ENCODE data around the gene CDH4.

CDH4 gene

DNA sequence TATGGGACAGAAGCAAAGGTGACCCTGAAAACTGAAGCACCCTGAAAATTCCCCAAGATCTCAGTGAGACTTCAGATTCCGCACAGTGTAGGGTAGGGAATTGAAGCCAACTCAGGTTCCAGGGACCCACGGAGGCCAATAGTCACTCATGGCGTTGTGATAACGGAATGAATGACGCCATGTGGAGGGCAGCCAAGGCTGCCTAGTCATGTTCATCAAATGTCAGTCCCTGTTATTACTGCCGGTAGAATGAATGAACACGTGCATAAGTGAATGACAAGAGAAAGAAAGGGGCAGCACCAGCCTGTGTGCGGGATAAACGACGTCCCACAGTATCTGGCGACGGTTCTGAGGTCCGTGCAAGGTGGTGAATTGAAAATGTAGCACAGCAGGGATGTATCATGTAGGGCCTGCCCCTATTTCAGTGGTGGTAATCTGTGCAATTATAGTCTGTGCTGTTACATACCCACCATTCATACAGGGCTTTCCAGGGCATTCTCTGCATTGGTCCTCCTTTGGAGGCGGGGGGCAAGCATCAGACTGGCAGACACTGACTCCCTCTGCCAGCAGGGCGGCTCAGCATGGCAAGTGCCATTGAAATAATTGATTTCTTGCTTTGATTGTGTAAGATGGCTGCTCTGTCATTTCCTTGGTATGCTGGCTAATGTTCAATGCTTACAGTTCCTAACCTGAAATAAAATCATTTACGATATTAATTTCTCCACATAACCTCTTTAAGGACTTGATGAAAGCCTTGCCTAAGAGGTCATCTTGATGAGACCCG, 386.9 kb downstream of the CDH4 start:
- peak; percentile 44 for DNase-seq

DNA sequence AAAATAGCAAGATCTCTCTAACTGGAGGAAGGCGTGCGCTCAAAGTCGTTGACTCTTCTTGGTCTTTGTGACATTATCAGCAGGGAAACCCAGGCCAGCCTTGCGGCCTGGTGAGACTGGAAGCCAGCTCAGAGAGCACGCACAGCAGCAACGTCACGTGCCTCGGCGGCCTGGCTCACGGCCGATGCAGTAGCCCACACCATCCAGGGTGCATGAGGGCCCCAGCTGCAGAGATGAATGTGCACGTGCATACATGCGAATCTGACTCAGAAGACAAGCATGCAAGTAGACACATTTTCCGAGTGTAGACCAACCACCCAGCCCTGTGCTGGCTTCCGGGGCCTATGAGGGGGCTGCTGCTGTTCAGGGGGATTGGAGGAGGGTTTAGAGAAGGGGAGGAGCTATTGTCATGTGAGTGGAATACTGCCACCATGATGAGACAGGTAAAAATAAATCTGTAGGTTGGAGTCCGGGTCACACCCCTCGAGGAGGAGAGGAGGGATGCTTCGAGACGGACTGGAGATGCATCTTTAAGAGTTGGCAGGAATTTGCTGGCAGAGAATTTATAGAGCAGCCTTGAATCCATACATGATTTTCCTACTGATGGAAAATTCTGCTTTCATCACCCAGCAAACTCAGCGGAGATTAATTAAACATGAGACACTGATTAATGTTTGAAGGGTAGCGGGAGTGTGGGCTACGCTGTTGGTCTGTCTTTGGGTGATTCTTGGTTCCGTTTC, 388.2 kb downstream of the CDH4 start:
- DNase-seq, result peak; percentile 95

DNA sequence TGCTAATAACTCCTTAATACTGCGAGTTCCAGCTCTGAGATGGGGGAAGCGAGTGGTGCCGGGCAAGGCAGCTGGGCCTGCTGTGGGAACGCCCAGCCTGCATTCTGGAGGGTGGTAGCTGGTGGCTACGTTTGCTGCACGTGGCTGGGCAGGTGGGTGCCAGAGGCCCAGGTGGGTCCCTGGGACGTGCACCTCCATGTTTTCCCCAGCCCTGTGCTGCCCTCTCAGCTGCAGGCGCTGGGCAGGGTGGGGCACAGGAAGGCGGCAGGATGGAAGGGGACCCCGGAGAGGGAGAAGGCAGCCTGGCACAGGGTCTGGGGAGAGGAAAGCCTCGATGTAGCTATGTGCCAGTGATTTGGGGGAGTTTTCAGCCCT, 388.8 kb downstream of the CDH4 start:
- DNase-seq, result no peak

GRCh38 chr20:61643656-61644377, 391.8 kb downstream of the CDH4 start:
- peak; percentile 19 for DNase-seq

- no peak for DNase-seq
Observed at GRCh38 chr20:61644378-61645076, 392.5 kb downstream of the CDH4 start.

DNA sequence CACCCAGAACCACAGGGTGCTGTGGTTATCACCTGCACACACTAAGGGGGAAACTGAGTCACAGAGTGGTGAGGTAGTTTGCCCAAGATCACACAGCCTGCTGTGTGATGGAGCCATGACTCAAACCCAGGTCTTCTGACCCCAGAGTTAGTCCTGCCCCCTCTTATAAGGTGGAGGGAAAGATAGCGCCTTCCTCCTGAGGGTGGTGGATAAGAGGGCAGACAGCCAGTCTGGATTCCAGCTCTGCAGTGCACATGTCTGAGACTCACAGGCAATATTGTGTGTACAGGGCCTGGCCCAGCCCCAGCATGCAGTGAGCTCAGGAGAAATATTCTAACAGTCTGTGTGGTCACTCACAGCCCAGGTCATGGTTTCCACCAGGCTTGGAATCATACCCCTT, 393.7 kb downstream of the CDH4 start:
- no peak for DNase-seq

- no peak for DNase-seq
Observed at GRCh38 chr20:61646453-61646852, 394.4 kb downstream of the CDH4 start.

DNA sequence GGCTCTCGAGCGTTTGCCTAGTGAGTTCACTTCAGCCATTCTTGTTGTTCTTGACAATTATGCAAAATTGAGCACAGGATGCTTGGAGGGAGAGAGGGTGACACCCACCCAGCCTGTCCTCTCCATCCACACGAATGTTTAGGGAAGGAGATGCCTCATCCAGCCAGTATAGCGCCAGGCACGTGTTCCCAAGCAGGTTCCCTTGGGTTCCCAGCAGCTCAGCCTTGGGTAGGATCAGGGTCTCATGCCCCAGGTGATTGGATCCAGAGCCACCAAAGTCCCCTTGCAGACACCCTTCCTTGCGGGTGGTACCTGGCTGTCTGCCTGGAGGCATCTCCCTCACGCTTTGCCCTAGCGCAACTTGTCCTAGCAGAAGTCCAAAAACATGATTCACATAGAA, 394.9 kb downstream of the CDH4 start:
- DNase-seq, result no peak

DNA sequence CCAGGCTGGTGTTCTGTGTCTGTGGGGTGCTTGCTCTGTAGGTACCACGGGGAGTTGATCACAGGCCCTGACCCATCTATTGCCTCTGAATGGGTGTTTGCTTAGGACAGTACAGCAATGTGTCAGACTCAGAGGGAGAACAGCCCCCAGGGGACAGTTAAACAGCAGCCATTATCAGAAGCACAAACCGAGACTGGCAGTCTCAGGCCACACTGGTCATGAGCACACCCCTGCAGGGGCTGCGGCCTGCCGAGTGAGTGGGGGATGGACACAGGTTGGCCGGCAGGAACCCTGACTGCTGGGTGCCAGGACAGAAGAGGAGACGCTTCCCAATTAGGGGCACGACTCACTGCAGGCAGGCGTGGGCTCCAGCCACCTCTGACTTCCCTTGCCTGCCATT, 395.6 kb downstream of the CDH4 start:
- no peak for DNase-seq

DNA sequence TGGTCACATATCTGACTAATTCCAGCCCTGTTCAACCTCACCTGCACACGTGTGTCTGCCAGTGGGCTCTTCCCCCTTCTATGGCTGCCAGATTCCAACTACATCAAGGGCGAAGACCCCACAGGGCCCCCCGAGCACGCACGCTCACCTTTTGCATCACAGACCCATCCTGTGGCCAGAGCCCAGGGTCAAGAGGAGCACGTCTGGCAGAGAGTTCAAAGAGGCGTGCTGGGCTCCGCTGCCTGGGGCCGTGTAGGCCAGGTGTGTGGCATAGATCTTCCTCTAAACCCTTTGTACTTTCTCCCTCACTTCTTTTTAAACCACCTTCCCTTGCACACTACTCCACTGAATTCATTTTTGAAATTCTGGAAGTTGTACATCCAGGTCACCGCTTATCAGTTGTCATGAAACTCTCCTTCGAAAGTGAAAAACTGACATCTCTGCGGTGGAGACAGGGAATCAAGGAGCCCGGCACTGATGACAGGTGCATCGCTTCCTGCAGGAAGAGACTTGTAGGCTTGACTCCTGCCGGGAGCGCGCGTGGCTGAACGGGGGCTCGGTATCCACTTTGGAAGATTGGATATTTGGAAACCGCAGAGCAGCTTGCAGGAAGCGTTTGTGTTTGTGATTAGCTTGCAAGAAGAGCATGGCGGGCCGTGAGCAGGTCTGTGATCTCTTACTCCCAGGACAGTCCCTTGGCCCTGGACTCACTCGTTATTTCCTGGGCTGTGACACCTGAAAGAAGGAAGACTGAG, 397.2 kb downstream of the CDH4 start:
- DNase-seq, result no peak

- no peak for DNase-seq
Observed at GRCh38 chr20:61649860-61650162, 397.8 kb downstream of the CDH4 start.

DNA sequence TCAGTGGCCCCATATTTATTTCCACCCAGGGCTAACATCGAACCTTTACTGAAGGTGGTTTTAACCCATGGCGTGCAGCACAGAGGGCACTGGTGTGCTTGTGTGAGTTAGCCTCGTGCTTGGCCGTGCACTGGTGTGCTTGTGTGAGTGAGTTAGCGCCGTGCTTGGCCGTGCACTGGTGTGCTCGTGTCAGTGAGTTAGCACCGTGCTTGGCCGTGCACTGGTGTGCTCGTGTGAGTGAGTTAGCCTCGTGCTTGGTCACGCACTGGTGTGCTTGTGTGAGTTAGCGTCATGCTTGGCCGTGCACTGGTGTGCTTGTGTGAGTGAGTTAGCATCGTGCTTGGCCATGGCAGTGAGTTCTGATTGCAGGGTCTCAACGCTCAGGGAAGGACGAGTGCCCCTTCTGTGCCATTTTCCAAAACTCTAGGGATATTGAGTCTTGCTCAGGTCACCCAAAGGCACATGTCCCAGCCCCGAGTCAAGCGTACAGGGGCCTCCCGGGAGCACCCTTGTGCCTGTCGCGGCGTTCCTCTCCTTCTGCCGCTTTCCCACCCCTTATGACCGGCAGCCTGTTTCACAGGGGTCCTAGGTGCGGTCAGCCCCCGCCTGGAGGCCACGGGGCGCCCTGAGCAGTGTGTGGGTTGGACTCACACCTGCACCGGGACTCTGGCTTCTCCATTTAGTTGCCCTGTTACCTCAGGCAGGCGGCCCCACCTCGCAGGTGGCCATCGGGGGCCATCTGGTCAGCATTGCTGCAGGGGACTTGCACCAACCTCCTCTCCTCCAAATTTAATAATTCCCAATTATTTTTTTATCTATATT, 399.1 kb downstream of the CDH4 start:
- no peak for DNase-seq

GRCh38 chr20:61652146-61652545, 400.1 kb downstream of the CDH4 start:
- no peak for DNase-seq

DNA sequence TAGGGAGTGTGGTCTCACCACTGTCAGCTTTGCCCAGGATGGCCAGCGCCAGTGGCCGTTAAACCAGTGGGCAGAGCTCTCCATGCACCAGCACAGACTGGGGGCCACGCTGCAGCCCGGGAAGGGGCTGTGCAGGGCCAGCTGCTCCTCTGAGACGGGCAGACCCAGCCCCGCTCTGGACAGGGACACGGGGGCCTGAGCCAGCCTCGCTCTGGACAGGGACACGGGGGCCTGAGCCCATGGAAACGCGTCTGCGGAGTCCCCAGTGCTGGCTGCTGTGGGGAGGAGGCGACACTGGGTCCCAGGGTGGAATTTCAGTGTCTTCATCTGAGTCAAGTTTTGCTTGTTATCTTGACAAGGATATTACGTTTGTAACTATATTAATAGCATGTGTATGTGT, 402.7 kb downstream of the CDH4 start:
- DNase-seq, result no peak

GRCh38 chr20:61655591-61655990, 403.5 kb downstream of the CDH4 start:
- DNase-seq, result no peak

DNA sequence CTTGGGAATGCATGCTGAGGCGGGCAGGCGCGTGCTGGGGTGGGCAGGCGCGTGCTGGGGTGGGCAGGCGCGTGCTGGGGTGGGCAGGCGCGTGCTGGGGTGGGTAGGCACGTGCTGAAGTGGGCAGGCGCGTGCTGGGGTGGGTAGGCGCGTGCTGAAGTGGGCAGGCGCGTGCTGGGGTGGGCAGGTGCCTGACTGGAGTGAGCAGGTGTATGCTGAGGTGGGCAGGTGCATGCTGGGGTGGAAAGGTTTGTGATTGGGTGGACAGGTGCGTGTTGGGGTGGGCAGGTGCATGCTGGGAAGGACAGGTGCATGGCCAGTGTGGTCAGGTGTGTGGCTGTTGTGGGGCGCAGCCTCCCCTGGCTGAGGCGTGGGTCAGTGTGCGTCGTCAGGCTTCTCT, 404.1 kb downstream of the CDH4 start:
- DNase-seq, result no peak

GRCh38 chr20:61657721-61658377, 405.8 kb downstream of the CDH4 start:
- no peak for DNase-seq

- DNase-seq, result no peak
Observed at GRCh38 chr20:61658563-61658962, 406.5 kb downstream of the CDH4 start.

DNA sequence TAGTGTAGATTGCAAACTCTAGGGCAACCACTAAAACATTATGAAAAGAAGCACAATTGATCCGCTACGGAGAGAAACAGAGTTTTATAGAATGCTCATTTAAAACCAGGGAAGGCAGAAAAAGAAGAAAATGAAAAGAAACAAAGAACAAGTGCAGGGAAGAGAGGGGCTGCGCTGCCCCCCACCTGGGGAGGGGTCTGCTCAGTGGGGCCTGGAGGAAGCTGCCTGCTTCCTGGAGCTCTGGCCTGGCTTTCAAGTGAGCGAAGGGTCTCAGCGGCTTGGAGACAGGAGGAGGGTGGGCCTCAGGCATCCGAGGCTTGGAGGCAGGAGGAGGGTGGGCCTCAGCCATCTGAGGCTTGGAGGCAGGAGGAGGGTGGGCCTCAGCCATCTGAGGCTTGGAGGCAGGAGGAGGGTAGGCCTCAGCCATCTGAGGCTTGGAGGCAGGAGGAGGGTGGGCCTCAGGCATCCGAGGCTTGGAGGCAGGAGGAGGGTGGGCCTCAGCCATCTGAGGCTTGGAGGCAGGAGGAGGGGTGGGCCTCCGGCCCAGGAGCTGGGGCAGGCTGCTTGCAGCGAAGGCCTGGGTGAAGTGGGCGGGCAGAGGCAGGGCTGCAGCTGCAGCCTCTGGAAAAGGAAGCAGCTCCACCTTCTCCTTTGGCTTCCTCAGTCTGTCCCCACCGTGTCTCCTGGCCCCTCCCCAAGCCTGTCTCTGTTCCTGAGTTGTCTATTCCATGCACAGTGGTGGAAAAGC, 407.4 kb downstream of the CDH4 start:
- DNase-seq, result no peak

- no peak for DNase-seq
Observed at GRCh38 chr20:61659994-61660346, 407.9 kb downstream of the CDH4 start.
